Hematopoietic multipotent progenitor cell treated with erythropoietin and hydrocortisone succinate and interleukin-3 and kit ligand, for 6 days (in vitro differentiated cells): ENCODE results near the gene BDKRB1.
"Not testable (repeated sequence)": the region's sequence is repeated elsewhere in the genome, so short reads cannot be mapped to it uniquely, and the experiment has no call there.

Experiments
- DNase-seq: peaks from one replicate; pipeline ENCODE4 v3.0.0-alpha.2; 2015

BDKRB1 gene

GRCh38 chr14:96235426-96235825 lies 20.6 kb upstream of the BDKRB1 start:
- no peak for DNase-seq

- no peak for DNase-seq
Observed at GRCh38 chr14:96237641-96238040, 18.4 kb upstream of the BDKRB1 start.

GRCh38 chr14:96238676-96239265 lies 17.2 kb upstream of the BDKRB1 start:
- no peak for DNase-seq

- DNase-seq: no peak
Observed at GRCh38 chr14:96239711-96240141, 16.3 kb upstream of the BDKRB1 start.

- no peak for DNase-seq
Observed at GRCh38 chr14:96240641-96241040, 15.4 kb upstream of the BDKRB1 start.

GRCh38 chr14:96242126-96242525 lies 13.9 kb upstream of the BDKRB1 start:
- DNase-seq: no peak

- no peak for DNase-seq
Observed at GRCh38 chr14:96243785-96244184, 12.2 kb upstream of the BDKRB1 start.

- DNase-seq: not testable (repeated sequence)
Observed at GRCh38 chr14:96245074-96245473, 10.9 kb upstream of the BDKRB1 start.

- no peak for DNase-seq
Observed at GRCh38 chr14:96245710-96246538, 10.1 kb upstream of the BDKRB1 start.

GRCh38 chr14:96246539-96246847 lies 9.5 kb upstream of the BDKRB1 start:
- DNase-seq: no peak

GRCh38 chr14:96247031-96247430 lies 9.0 kb upstream of the BDKRB1 start:
- DNase-seq: no peak

- DNase-seq: peak; percentile 75
Observed at GRCh38 chr14:96249029-96249428, 7.0 kb upstream of the BDKRB1 start.

GRCh38 chr14:96250485-96250884 lies 5.5 kb upstream of the BDKRB1 start:
- DNase-seq: no peak

GRCh38 chr14:96251656-96252155 lies 4.3 kb upstream of the BDKRB1 start:
- no peak for DNase-seq

GRCh38 chr14:96252323-96252998 lies 3.5 kb upstream of the BDKRB1 start:
- no peak for DNase-seq

- no peak for DNase-seq
Observed at GRCh38 chr14:96252999-96253539, 2.9 kb upstream of the BDKRB1 start.

- no peak for DNase-seq
Observed at GRCh38 chr14:96254687-96255086, 1.3 kb upstream of the BDKRB1 start.

GRCh38 chr14:96256407-96256806 lies 397 bp downstream of the BDKRB1 start:
- no peak for DNase-seq

GRCh38 chr14:96257056-96257455 lies 1.0 kb downstream of the BDKRB1 start:
- no peak for DNase-seq

- no peak for DNase-seq
Observed at GRCh38 chr14:96257900-96258299, 1.9 kb downstream of the BDKRB1 start.

- no peak for DNase-seq
Observed at GRCh38 chr14:96260341-96260821, 4.4 kb downstream of the BDKRB1 start.

GRCh38 chr14:96261053-96261452 lies 5.0 kb downstream of the BDKRB1 start:
- DNase-seq: no peak
